H1 (cell line): Measurements from ENCODE around the gene PTTG1IP. TPM values are rescaled to one million over a fixed set of nuclear protein-coding genes. Genes with fewer than 3 reads are reported as not detected.

ENCODE experiments used
- ASH2L ChIP-seq: fragments of 200-600, 300-600 bp; sonication (generic); IDR thresholded peaks from one replicate; pipeline ENCODE4 v1.7.1; 2017; ENCODE audit warnings: low read length
- BCL11A ChIP-seq, 2 experiments: IDR thresholded peaks; one replicate each; pipeline ENCODE4 v1.6.1; 2011; ENCODE audit warnings: low read depth in 2 of 2, low read length in 2 of 2, mild to moderate bottlenecking in 2 of 2
- CEBPB ChIP-seq: IDR thresholded peaks from 2 replicates; pipeline ENCODE4 v1.6.1; 2012; ENCODE audit warnings: low read depth, low read length
- HDAC2 ChIP-seq, 2 experiments: fragments of 300-600 bp in 1 of 2; sonication (generic) in 1 of 2; IDR thresholded peaks; 2 replicates each; pipeline ENCODE4 v1.6.1; 2011 to 2012; ENCODE audit warnings: low read depth in 2 of 2, low read length in 2 of 2, mild to moderate bottlenecking in 2 of 2, moderate library complexity in 2 of 2, borderline replicate concordance in 1 of 2, inconsistent platforms in 1 of 2
- NANOG ChIP-seq: IDR thresholded peaks from 2 replicates; pipeline ENCODE4 v1.6.1; 2011; ENCODE audit warnings: low read length, low read depth, mild to moderate bottlenecking, inconsistent platforms; ENCODE audit not compliant: insufficient read depth, poor library complexity, severe bottlenecking
- POU5F1 ChIP-seq: IDR thresholded peaks from 2 replicates; pipeline ENCODE4 v1.6.1; 2011; ENCODE audit warnings: low read depth, mild to moderate bottlenecking, low read length, moderate library complexity
- RBBP5 ChIP-seq: IDR thresholded peaks from 2 replicates; pipeline ENCODE4 v1.7.1; 2012; ENCODE audit warnings: low read depth, mild to moderate bottlenecking, inconsistent platforms, low read length, moderate library complexity, borderline replicate concordance
- TAF1 ChIP-seq: IDR thresholded peaks from 2 replicates; pipeline ENCODE4 v1.6.1; 2011; ENCODE audit warnings: mild to moderate bottlenecking, low read depth, low read length
- TAF7 ChIP-seq: optimal IDR thresholded peaks from 2 replicates; pipeline ENCODE3; 2011; ENCODE audit warnings: low read depth, mild to moderate bottlenecking, inconsistent platforms, low read length, moderate library complexity, borderline replicate concordance
- polyA plus RNA-seq, 7 experiments: library from polyadenylated mRNA; depleted of rRNA in 3 of 7; stranded (reverse) in 5 of 7; unstranded in 2 of 7; fragments of >200 nt in 5 of 7; fragments of 200-250 nt in 2 of 7; gene quantifications; 1 replicate in 5 of 7; 2 replicates in 1 of 7; 4 replicates in 1 of 7; pipeline versions ENCODE4 v1.2.1 to v1.2.3, GENCODE V29; 2011 to 2013; ENCODE audit warnings: missing spikeins in 2 of 7, mixed read lengths in 2 of 7
- total RNA-seq: library from RNA; stranded (reverse); fragmentation: NEBNext Ultra II Directional; extraction: Animal tissue kit (Norgen Biotek cat#: 25700); gene quantifications from 2 replicates; pipeline ENCODE4 v1.2.1, GENCODE V29; 2021
- TF ChIP-seq, protein P1 (sequence below): IDR thresholded peaks from 2 replicates; pipeline ENCODE4 v1.6.1; 2012; ENCODE audit warnings: inconsistent platforms

PTTG1IP gene
- total and polyA plus RNA-seq, 2 of the 8 experiments (the other 6 are each of a cell fraction or from before 2014, with no cell fraction given): 90.8 to 130 TPM

DNA sequence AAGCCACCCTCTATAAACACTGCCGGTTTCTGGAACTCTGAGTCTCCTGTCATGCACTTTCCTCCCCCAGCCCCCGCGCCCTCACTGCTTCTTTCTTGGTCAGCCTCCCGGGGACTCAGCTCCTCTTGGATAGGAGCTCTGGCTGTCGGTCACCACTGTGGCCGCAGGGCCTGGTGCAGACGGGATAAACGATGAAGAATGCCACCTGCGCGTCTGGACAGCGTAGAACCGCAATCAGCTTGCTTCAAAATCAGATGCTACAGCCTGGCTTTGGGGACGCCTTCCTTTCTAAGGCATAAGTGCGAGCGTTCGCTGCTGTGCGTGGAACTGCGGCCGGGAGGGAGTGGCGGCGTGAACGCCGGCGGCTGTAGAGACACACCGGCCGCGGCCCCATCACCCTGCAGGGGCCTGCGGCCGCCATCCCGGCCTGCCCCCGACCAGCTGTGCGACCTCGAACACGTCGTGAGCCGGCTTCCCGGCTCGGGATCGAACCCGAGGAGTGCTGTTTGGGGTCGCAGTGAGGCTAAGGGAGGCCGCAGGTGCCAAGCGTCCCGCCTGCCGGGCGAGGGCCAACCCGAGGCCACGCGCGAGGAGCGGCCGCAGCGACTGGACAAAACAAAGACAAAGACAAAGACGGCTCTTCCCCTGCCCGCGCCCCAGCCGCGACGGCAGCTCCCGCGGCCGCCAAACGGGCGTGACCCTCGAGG, 688 bp downstream of the PTTG1IP start (continued):
- TF ChIP-seq HDAC2 (IDR thresholded peaks at IDR 0.05; ENCODE audit: borderline replicate concordance in 1 of 2, low read depth in 2 of 2, low read length in 2 of 2): peak in 1 of 2 experiments; percentile 36; a peak in 1 of 4 replicates
- TF ChIP-seq, protein P1, sequence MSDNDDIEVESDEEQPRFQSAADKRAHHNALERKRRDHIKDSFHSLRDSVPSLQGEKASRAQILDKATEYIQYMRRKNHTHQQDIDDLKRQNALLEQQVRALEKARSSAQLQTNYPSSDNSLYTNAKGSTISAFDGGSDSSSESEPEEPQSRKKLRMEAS: 0 out of 2 replicates have a peak, but pooled peaks have one; percentile 8
- TF ChIP-seq CEBPB: no peak
- TF ChIP-seq NANOG: no peak
- no peak for TF ChIP-seq POU5F1
- TF ChIP-seq BCL11A (IDR thresholded peaks at IDR 0.05; ENCODE audit: low read depth in 2 of 2, low read length in 2 of 2): no peak
- peak; percentile 22; the same call in 1 of the 2 replicates for TF ChIP-seq RBBP5
- no peak for TF ChIP-seq TAF7
- TF ChIP-seq ASH2L: no peak
- TF ChIP-seq TAF1: no peak
- TF ChIP-seq, all 59 proteins: peak for 5
